GM20000 (cell line): Measurements from ENCODE around the gene GRAMD1C.

ENCODE experiments used
- DNase-seq: peaks from one replicate; pipeline ENCODE4 v3.0.0; 2012; ENCODE audit warnings: low spot score
- CTCF ChIP-seq: IDR thresholded peaks from 2 replicates; pipeline ENCODE4 v1.5.1; 2012; ENCODE audit warnings: mild to moderate bottlenecking, control low read depth; ENCODE audit errors: extremely low read depth, missing control alignments

GRAMD1C gene

GRCh38 chr3:113838631-113839209 is at the start of gene GRAMD1C:
TSS of gene GRAMD1C (plus strand) at chr3:113838788. CDS start at chr3:113838910, 122 bp downstream.
- DNase-seq: peak; percentile 92
- peak; percentile 69 for TF ChIP-seq CTCF

GRCh38 chr3:113791381-113791780 is 47.2 kb upstream of the GRAMD1C start:
- no peak for TF ChIP-seq CTCF

GRCh38 chr3:113794526-113794925 is 44.1 kb upstream of the GRAMD1C start:
- no peak for TF ChIP-seq CTCF
- DNase-seq: no peak

More at GRCh38 chr3:113791381-113791780, 47.2 kb upstream of the GRAMD1C start:
- DNase-seq: no peak

GRCh38 chr3:113795693-113796092 is 42.9 kb upstream of the GRAMD1C start:
- DNase-seq: no peak
- TF ChIP-seq CTCF: no peak

- TF ChIP-seq CTCF: no peak
- DNase-seq: no peak
Observed at GRCh38 chr3:113802795-113803455, 35.7 kb upstream of the GRAMD1C start.

GRCh38 chr3:113804661-113805060 is 33.9 kb upstream of the GRAMD1C start:
- no peak for DNase-seq

More at GRCh38 chr3:113804661-113805060, 33.9 kb upstream of the GRAMD1C start:
- no peak for TF ChIP-seq CTCF
